K562 (cell line): Measurements from ENCODE around the gene HPCAL1. TPM values are rescaled to one million over a fixed set of nuclear protein-coding genes. Genes with fewer than 3 reads are reported as not detected.

Experiments
- EP400 ChIP-seq: fragments of 450-650 bp; IDR thresholded peaks from 2 replicates; pipeline ENCODE4 v1.6.1; 2017; ENCODE audit warnings: antibody characterized with exemption, mild to moderate bottlenecking, moderate library complexity
- ESRRB ChIP-seq: fragments of 250-450 bp; sonication (Bioruptor Pico); IDR thresholded peaks from 2 replicates; pipeline ENCODE4 v1.5.0; 2020; ENCODE audit warnings: mild to moderate bottlenecking, moderate library complexity, borderline replicate concordance
- HOXB6 ChIP-seq: fragments of 250-450 bp; sonication (Bioruptor Pico); IDR thresholded peaks from 2 replicates; pipeline ENCODE4 v1.5.1; 2022; ENCODE audit warnings: mild to moderate bottlenecking, borderline replicate concordance
- MCM7 ChIP-seq, 2 experiments: fragments of 450-650 bp; IDR thresholded peaks; 2 replicates each; pipeline ENCODE4 v1.6.1; 2016 to 2018
- MEF2A ChIP-seq: IDR thresholded peaks from 2 replicates; pipeline ENCODE4 v1.6.1; 2011; ENCODE audit warnings: low read depth, mild to moderate bottlenecking, low read length, moderate library complexity; ENCODE audit not compliant: control insufficient read depth
- MGA ChIP-seq: fragments of 450-650 bp; IDR thresholded peaks from 2 replicates; pipeline ENCODE4 v1.6.1; 2016; ENCODE audit warnings: mild to moderate bottlenecking, moderate library complexity
- MTA1 ChIP-seq: fragments of 450-650 bp; IDR thresholded peaks from 2 replicates; pipeline ENCODE4 v1.6.1; 2017; ENCODE audit warnings: borderline replicate concordance
- RBM39 ChIP-seq: fragments of 200-400 bp; formaldehyde crosslinking; optimal IDR thresholded peaks from 2 replicates; pipeline ENCODE3; 2018; ENCODE audit warnings: low read depth, low read length
- RHOXF2B ChIP-seq: fragments of 250-450 bp; sonication (Bioruptor Pico); conservative IDR thresholded peaks from 2 replicates; pipeline ENCODE4 v1.5.1; 2021
- SREBF1 ChIP-seq: fragments of 150-350 bp; IDR thresholded peaks from 2 replicates; pipeline ENCODE4 v1.6.1; 2014; ENCODE audit warnings: antibody characterized with exemption, low read depth, low read length, borderline replicate concordance
- YBX1 ChIP-seq: fragments of 450-650 bp; IDR thresholded peaks from 2 replicates; pipeline ENCODE4 v1.7.1; 2016; ENCODE audit warnings: mild to moderate bottlenecking
- ZBTB7A ChIP-seq: IDR thresholded peaks from 2 replicates; pipeline ENCODE4 v1.6.1; 2011; ENCODE audit warnings: low read depth, mild to moderate bottlenecking, low read length, moderate library complexity, borderline replicate concordance; ENCODE audit not compliant: control insufficient read depth
- ZNF282 ChIP-seq: sonication (generic); formaldehyde crosslinking; IDR thresholded peaks from 2 replicates; pipeline ENCODE4 v1.8.1; 2023; ENCODE audit warnings: missing genetic modification reagents
- ZNF512 ChIP-seq: IDR thresholded peaks from 2 replicates; pipeline ENCODE4 v1.6.1; 2016; ENCODE audit warnings: missing genetic modification characterization, missing compliant biosample characterization
- ZNF717 ChIP-seq: fragments of 250-450 bp; sonication (Bioruptor Pico); IDR thresholded peaks from 2 replicates; pipeline ENCODE4 v1.5.0; 2021
- polyA plus RNA-seq, 8 experiments: library from polyadenylated mRNA; depleted of rRNA in 4 of 8; stranded (reverse) in 5 of 8; unstranded in 3 of 8; fragments of >200 nt; fragmentation: Nextera tagmentation in 2 of 8; fragmentation: Illumina TruSeq in 1 of 8; extraction: Ambion mirVana in 2 of 8; extraction: Trizol in 1 of 8; gene quantifications; 2 replicates each; pipeline versions ENCODE4 v1.2.1 to v1.2.3, GENCODE V29; 2011 to 2014; ENCODE audit warnings: inconsistent platforms in 1 of 8, missing spikeins in 1 of 8
- total RNA-seq, 7 experiments: library from RNA; depleted of rRNA in 6 of 7; stranded (reverse); fragments of >200 nt in 6 of 7; fragmentation: Illumina TruSeq in 2 of 7; extraction: Trizol in 2 of 7; gene quantifications; 2 replicates each; pipeline versions ENCODE4 v1.2.1 to v1.2.3, GENCODE V29; 2011 to 2021; ENCODE audit warnings: low replicate concordance in 1 of 7

The HPCAL1 gene
- total and polyA plus RNA-seq, 9 of the 15 experiments (the other 6 are each of a cell fraction or from before 2014, with no cell fraction given), result 2.7 to 65.5 (median 23.9) TPM

- TF ChIP-seq MGA, result no peak
- no peak for TF ChIP-seq ZNF282 (CRISPR knock-in tag)
- TF ChIP-seq RHOXF2B (CRISPR knock-in tag), result no peak
- TF ChIP-seq RBM39, result no peak
- TF ChIP-seq YBX1, result no peak
- no peak for TF ChIP-seq MCM7 (IDR thresholded peaks at IDR 0.05)
- TF ChIP-seq ZNF512 (tag), result no peak
- TF ChIP-seq MTA1, result no peak; the same call in 1 of the 2 replicates
- peak; percentile 71; the same call in 1 of the 2 replicates for TF ChIP-seq ZBTB7A
- no peak for TF ChIP-seq MEF2A
- TF ChIP-seq EP400, result peak; percentile 40; the same call in 1 of the 2 replicates
- TF ChIP-seq ZNF717 (CRISPR knock-in tag), result no peak
- no peak for TF ChIP-seq SREBF1
- TF ChIP-seq ESRRB, result no peak
- no peak for TF ChIP-seq HOXB6
Observed at GRCh38 chr2:10283106-10284062, 19.3 kb upstream of the HPCAL1 start (continued).
